GM23248 (cell line): Measurements from ENCODE around the gene UQCRQ. TPM values are rescaled to one million over a fixed set of nuclear protein-coding genes. Genes with fewer than 3 reads are reported as not detected.

ENCODE experiments used
- DNase-seq: peaks from one replicate; pipeline ENCODE4 v3.0.0-alpha.2; 2015
- H2AFZ ChIP-seq: fragments of 200-600 bp; sonication (generic); 2 replicates; pipeline ENCODE4 v1.6.1; 2016; ENCODE audit warnings: antibody characterized with exemption
- H3F3A ChIP-seq: fragments of 200-600 bp; sonication (generic); 2 replicates; pipeline ENCODE4 v1.6.1; 2016; ENCODE audit warnings: mild to moderate bottlenecking, antibody characterized with exemption, mixed run types; ENCODE audit not compliant: insufficient read depth
- H3K27ac ChIP-seq: fragments of 200-600 bp; sonication (generic); 2 replicates; pipeline ENCODE4 v1.5.1; 2016; ENCODE audit warnings: mild to moderate bottlenecking
- H3K27me3 ChIP-seq: fragments of 200-600 bp; sonication (generic); replicated peaks from 2 replicates; pipeline ENCODE4 v1.6.1; 2016; ENCODE audit warnings: mild to moderate bottlenecking; ENCODE audit not compliant: insufficient read depth
- H3K36me3 ChIP-seq: fragments of 200-600 bp; sonication (generic); 2 replicates; pipeline ENCODE4 v1.6.1; 2016; ENCODE audit warnings: low read depth, mild to moderate bottlenecking
- H3K4me1 ChIP-seq: fragments of 200-600 bp; sonication (generic); 2 replicates; pipeline ENCODE4 v1.6.1; 2016; ENCODE audit warnings: mild to moderate bottlenecking; ENCODE audit not compliant: insufficient read depth
- H3K4me2 ChIP-seq: fragments of 200-600 bp; sonication (generic); one replicate; pipeline ENCODE4 v1.6.1; 2016; ENCODE audit warnings: mild to moderate bottlenecking; ENCODE audit not compliant: unreplicated experiment
- H3K4me3 ChIP-seq: fragments of 200-600 bp; sonication (generic); 2 replicates; pipeline ENCODE4 v1.5.1; 2016; ENCODE audit warnings: mild to moderate bottlenecking
- H3K79me2 ChIP-seq: fragments of 200-600 bp; sonication (generic); 2 replicates; pipeline ENCODE4 v1.6.1; 2016; ENCODE audit warnings: mild to moderate bottlenecking; ENCODE audit not compliant: insufficient read depth
- H3K9ac ChIP-seq: fragments of 200-600 bp; sonication (generic); 2 replicates; pipeline ENCODE4 v1.6.1; 2016; ENCODE audit warnings: mild to moderate bottlenecking
- H3K9me2 ChIP-seq: fragments of 200-600 bp; sonication (generic); 2 replicates; pipeline ENCODE4 v1.6.1; 2016; ENCODE audit warnings: mixed run types, mild to moderate bottlenecking, moderate library complexity; ENCODE audit not compliant: insufficient read depth
- H3K9me3 ChIP-seq: fragments of 200-600 bp; sonication (generic); one replicate; pipeline ENCODE4 v1.6.1; 2017; ENCODE audit warnings: low read depth
- H4K20me1 ChIP-seq: fragments of 200-600 bp; sonication (generic); 2 replicates; pipeline ENCODE4 v1.6.0; 2016; ENCODE audit not compliant: insufficient read depth
- EZH2 ChIP-seq: fragments of 200-600 bp; sonication (generic); IDR thresholded peaks from 2 replicates; pipeline ENCODE4 v1.6.1; 2018; ENCODE audit warnings: antibody characterized with exemption, mild to moderate bottlenecking; ENCODE audit not compliant: insufficient read depth, poor library complexity, severe bottlenecking
- EZH2phosphoT487 ChIP-seq: fragments of 200-600 bp; sonication (generic); IDR thresholded peaks from 2 replicates; pipeline ENCODE4 v1.6.1; 2018; ENCODE audit warnings: antibody characterized with exemption, moderate library complexity, mild to moderate bottlenecking, low read depth; ENCODE audit not compliant: insufficient read depth
- WGBS, 2 experiments: methylation state at CpG; one replicate each; pipeline ENCODE4 v1.1.6; 2015 to 2017; ENCODE audit warnings: low lambda C conversion rate in 2 of 2, low coverage in 1 of 2; ENCODE audit errors: missing lambda C conversion rate in 2 of 2; 5-methylcytosine and 5-hydroxymethylcytosine counted together
- in situ Hi-C: fragments of 300-500 bp; cut with MboI; formaldehyde crosslinking; loops from 2 replicates; pipeline ENCODE4 v1.15.0; 2020
- polyA plus RNA-seq: library from polyadenylated mRNA; unstranded; fragments of >200 nt; fragmentation: Nextera tagmentation; extraction: Ambion mirVana; gene quantifications from 2 replicates; pipeline ENCODE4 v1.2.1, GENCODE V29; 2016
- total RNA-seq: library from RNA; depleted of rRNA; stranded (reverse); fragments of >200 nt; shearing (Covaris generic); gene quantifications from 2 replicates; pipeline ENCODE4 v1.2.3, GENCODE V29; 2014

UQCRQ gene
- total and polyA plus RNA-seq, 2 experiments from 2014 or later, result 138 to 1,006 TPM

GRCh38 chr5:132831095-132831860 is 35.2 kb upstream of the UQCRQ start:
- peaks cover 11% of the 10 kb centered on the region; the same call in 1 of the 2 replicates for H3K79me2 ChIP-seq
- peak overlapping the region; percentile 76; the same call in 1 of the 2 replicates for H3K4me3 ChIP-seq
- H3K36me3 ChIP-seq, result no peaks in the 10 kb centered on the region
- H3K9me2 ChIP-seq, result no peaks in the 10 kb centered on the region
- H3K4me1 ChIP-seq, result peaks cover 4% of the 10 kb centered on the region; the same call in 1 of the 2 replicates
- H3K9ac ChIP-seq, result peak overlapping the region; percentile 82
- TF ChIP-seq EZH2, result no peak
- TF ChIP-seq EZH2phosphoT487, result no peak
- H4K20me1 ChIP-seq, result no peaks in the 10 kb centered on the region
- DNase-seq, result no peak
- H3K9me3 ChIP-seq, result no peaks in the 10 kb centered on the region
- H3K4me2 ChIP-seq, result peak overlapping the region; percentile 86
- H3K27me3 ChIP-seq, result no peaks in the 10 kb centered on the region
- WGBS, 2 experiments, result 83 to 84% methylated on average over 15 of the region's 15 CpGs
- no peak overlapping the region for H3K27ac ChIP-seq
- peak overlapping the region; percentile 87 for H2AFZ ChIP-seq
- H3F3A ChIP-seq, result no peaks in the 10 kb centered on the region
- in situ Hi-C loops, result no loop called here

GRCh38 chr5:132832612-132833011 is 33.8 kb upstream of the UQCRQ start:
- Histone ChIP-seq H3K4me1 (peaks cover 4% of the 10 kb centered on the region; the same call in 1 of the 2 replicates), H3K27me3 (no peaks in the 10 kb centered on the region), H4K20me1 (no peaks in the 10 kb centered on the region), H3K9me3 (no peaks in the 10 kb centered on the region), H3K27ac (no peak overlapping the region), H3K36me3 (no peaks in the 10 kb centered on the region), H2AFZ (no peak overlapping the region), H3K79me2 (peaks cover 11% of the 10 kb centered on the region; the same call in 1 of the 2 replicates), H3K4me2 (no peak overlapping the region), H3F3A (no peaks in the 10 kb centered on the region), H3K9ac (no peak overlapping the region), H3K9me2 (no peaks in the 10 kb centered on the region), H3K4me3 (no peak overlapping the region)
- in situ Hi-C loops, result no loop called here
- no peak for TF ChIP-seq EZH2phosphoT487
- DNase-seq, result no peak
- WGBS, 2 experiments, result 91 to 96% methylated on average over 5 of the region's 5 CpGs

- Histone ChIP-seq H3K27me3 (no peaks in the 10 kb centered on the region), H3F3A (no peaks in the 10 kb centered on the region), H4K20me1 (no peaks in the 10 kb centered on the region), H3K4me3 (no peak overlapping the region), H3K9ac (no peak overlapping the region), H3K9me2 (no peaks in the 10 kb centered on the region), H3K4me1 (peaks cover 4% of the 10 kb centered on the region; the same call in 1 of the 2 replicates), H2AFZ (no peak overlapping the region), H3K79me2 (peaks cover 7% of the 10 kb centered on the region; the same call in 1 of the 2 replicates), H3K9me3 (no peaks in the 10 kb centered on the region), H3K27ac (no peak overlapping the region), H3K4me2 (no peak overlapping the region), H3K36me3 (no peaks in the 10 kb centered on the region)
- 97 to 100% methylated on average over 3 of the region's 3 CpGs for WGBS, 2 experiments
- no peak for TF ChIP-seq EZH2phosphoT487
- TF ChIP-seq EZH2, result no peak
- in situ Hi-C loops, result no loop called here
- DNase-seq, result no peak
These were observed 32.4 kb upstream of the UQCRQ start for GRCh38 chr5:132834057-132834456.

GRCh38 chr5:132836852-132837251 is 29.6 kb upstream of the UQCRQ start:
- Histone ChIP-seq H3K4me1 (peaks cover 14% of the 10 kb centered on the region), H3K9me2 (no peaks in the 10 kb centered on the region), H3K36me3 (no peaks in the 10 kb centered on the region), H3K27me3 (no peaks in the 10 kb centered on the region), H2AFZ (no peak overlapping the region), H3K27ac (no peak overlapping the region), H3K9ac (no peak overlapping the region), H3K9me3 (no peaks in the 10 kb centered on the region), H3F3A (peaks cover 13% of the 10 kb centered on the region; the same call in 1 of the 2 replicates), H4K20me1 (no peaks in the 10 kb centered on the region), H3K79me2 (no peaks in the 10 kb centered on the region), H3K4me3 (no peak overlapping the region), H3K4me2 (no peak overlapping the region)
- WGBS, 2 experiments, result 100% methylated on average over 1 of the region's 1 CpG
- no peak for TF ChIP-seq EZH2
- TF ChIP-seq EZH2phosphoT487, result no peak
- in situ Hi-C loops, result no loop called here
- no peak for DNase-seq
